ENCODE measurements around the gene BMP8A.

DNA sequence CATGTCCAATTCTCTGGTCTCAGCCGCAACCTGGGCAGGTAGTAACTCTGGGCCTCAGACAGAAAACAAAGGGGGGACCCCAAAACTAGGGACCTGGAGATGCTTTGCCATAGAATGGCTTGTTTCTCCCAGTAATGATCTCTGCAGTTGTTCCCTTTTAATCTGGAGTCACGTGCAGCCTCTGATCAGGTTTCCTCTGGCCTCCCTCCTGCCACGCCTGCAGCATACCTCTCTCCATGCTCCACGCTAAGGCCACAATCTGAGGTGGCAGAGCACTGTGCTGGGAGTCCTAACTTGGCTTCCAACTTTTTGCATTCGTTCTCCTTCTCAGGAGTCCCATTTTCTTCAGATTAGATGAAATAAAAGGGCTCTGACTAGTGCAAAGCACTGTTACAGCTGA is 83.2 kb downstream of the BMP8A start:
- TF ChIP-seq POLR2A (IDR thresholded peaks at IDR 0.05), result no peak
- TF ChIP-seq, protein P1, sequence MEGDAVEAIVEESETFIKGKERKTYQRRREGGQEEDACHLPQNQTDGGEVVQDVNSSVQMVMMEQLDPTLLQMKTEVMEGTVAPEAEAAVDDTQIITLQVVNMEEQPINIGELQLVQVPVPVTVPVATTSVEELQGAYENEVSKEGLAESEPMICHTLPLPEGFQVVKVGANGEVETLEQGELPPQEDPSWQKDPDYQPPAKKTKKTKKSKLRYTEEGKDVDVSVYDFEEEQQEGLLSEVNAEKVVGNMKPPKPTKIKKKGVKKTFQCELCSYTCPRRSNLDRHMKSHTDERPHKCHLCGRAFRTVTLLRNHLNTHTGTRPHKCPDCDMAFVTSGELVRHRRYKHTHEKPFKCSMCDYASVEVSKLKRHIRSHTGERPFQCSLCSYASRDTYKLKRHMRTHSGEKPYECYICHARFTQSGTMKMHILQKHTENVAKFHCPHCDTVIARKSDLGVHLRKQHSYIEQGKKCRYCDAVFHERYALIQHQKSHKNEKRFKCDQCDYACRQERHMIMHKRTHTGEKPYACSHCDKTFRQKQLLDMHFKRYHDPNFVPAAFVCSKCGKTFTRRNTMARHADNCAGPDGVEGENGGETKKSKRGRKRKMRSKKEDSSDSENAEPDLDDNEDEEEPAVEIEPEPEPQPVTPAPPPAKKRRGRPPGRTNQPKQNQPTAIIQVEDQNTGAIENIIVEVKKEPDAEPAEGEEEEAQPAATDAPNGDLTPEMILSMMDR (IDR thresholded peaks at IDR 0.05), result no peak
- no peak for TF ChIP-seq POLR2AphosphoS5 (IDR thresholded peaks at IDR 0.05)
